DND-41 (cell line): Measurements from ENCODE around the gene CDK3.

Experiments
- CTCF ChIP-seq: IDR thresholded peaks from 2 replicates; pipeline ENCODE4 v1.5.1; 2012; ENCODE audit warnings: borderline replicate concordance, low read length, moderate library complexity, mild to moderate bottlenecking; ENCODE audit not compliant: poor library complexity, severe bottlenecking; ENCODE audit errors: extremely low read depth
- EZH2 ChIP-seq: IDR thresholded peaks from 3 replicates; pipeline ENCODE4 v1.6.1; 2012; ENCODE audit warnings: borderline replicate concordance, low read depth, mild to moderate bottlenecking, moderate library complexity, low read length, inconsistent platforms; ENCODE audit not compliant: severe bottlenecking

- TF ChIP-seq CTCF (no peak), EZH2 (no peak)
These were observed 52.8 kb downstream of the CDK3 start for GRCh38 chr17:76053246-76054111.
